GM18861 (cell line): ENCODE measurements around the gene HERPUD1.

Experiments
- ATAC-seq: cut with Tn5 transposase; IDR thresholded peaks from one replicate; pipeline ENCODE4 v1.9.1; 2021; ENCODE audit not compliant: unreplicated experiment

Gene HERPUD1

DNA sequence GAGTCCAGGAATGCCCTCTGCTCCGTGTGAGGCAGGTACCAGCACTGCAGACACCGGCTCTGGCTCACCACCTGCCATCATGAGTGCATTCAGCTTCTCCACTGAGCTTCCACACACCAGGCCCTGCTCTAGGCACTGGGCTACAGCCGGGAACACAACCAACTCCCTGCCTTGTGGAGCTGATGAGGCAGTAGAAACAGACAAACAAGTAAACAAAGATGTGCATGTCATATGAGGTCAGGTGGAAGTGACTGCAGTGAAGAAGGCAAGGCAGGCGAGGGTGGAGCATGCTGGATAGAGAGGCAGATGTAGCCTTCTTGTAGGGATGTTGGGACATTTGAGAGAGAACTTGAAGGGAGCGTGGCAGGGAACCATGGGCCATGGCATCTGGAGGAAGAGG is 62.4 kb downstream of the HERPUD1 start:
- ATAC-seq = no peak
